GM19372 (cell line): ENCODE results near the gene TMCO1.
"Not testable (repeated sequence)": the region's sequence is repeated elsewhere in the genome, so short reads cannot be mapped to it uniquely, and the experiment has no call there.

Experiments
- ATAC-seq: cut with Tn5 transposase; IDR thresholded peaks from one replicate; pipeline ENCODE4 v1.9.1; 2021; ENCODE audit warnings: mild to moderate bottlenecking, low read depth, moderate library complexity; ENCODE audit not compliant: unreplicated experiment

The TMCO1 gene

GRCh38 chr1:165688046-165688445 lies 80.6 kb downstream of the TMCO1 start:
- no peak for ATAC-seq

GRCh38 chr1:165686971-165687433 lies 81.7 kb downstream of the TMCO1 start:
- ATAC-seq = peak; percentile 40

GRCh38 chr1:165686121-165686970 lies 82.3 kb downstream of the TMCO1 start:
- peak; percentile 66 for ATAC-seq

- ATAC-seq = no peak
Measured at GRCh38 chr1:165683848-165684485, 84.7 kb downstream of the TMCO1 start.

- not testable (repeated sequence) for ATAC-seq
Measured at GRCh38 chr1:165680773-165681172, 87.9 kb downstream of the TMCO1 start.

GRCh38 chr1:165680303-165680702 lies 88.4 kb downstream of the TMCO1 start:
- no peak for ATAC-seq

GRCh38 chr1:165679282-165680036 lies 89.2 kb downstream of the TMCO1 start:
- no peak for ATAC-seq

- ATAC-seq = no peak
Measured at GRCh38 chr1:165678509-165678908, 90.2 kb downstream of the TMCO1 start.
